Stimulated activated CD8-positive, alpha-beta memory T cell treated with anti-CD3 and anti-CD28 coated beads, Interleukin-15, amount 100 ng/mL, for 48 hours (primary cell): ENCODE measurements around the gene DLGAP1.
"Not testable (repeated sequence)": the region's sequence is repeated elsewhere in the genome, so short reads cannot be mapped to it uniquely, and the experiment has no call there.

ENCODE experiments used
- DNase-seq, 2 donors: peaks; one replicate each; pipeline ENCODE4 v3.0.0-alpha.2; 2020; ENCODE audit warnings: low read depth in 2 of 2

Gene DLGAP1

DNA sequence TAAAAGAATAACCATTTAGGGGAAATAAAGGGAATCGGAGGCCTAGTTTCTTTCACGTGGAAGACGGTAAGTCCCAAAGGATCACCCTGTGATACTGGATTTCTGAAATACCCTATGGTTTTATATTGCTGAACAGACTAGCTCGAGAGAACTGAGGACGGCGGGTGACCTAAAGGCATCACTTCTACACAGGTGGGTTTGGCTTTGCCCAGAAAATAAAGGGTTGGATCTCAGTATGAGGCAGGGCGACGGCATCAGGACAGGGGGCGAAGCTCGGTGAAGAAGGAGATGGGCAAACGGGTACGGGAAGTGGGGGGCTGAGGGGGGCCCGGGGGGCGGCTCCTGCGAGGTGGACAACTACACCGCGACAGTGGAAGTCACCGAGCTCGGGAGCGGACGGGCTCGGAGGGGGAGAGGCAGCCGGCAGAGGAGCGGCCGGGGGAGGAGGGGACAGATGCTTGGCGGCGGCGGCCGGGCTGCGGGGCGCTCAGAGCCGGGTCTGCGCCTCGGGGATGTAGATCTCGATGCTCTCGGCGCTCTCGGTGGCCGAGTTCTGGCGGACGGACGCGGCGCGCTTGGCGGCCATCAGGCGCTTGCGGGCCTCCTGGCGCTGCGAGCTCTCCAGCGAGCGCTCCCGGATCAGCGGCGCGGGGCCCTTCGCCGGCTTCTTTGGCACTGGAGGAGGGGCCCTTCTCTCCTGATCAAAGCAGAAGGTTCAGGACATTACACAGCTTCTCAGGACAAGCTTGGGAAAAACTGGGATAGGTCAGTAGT lies 956.2 kb downstream of the DLGAP1 start:
- no peak for DNase-seq

- no peak for DNase-seq
Measured at GRCh38 chr18:3495691-3496430, 959.2 kb downstream of the DLGAP1 start.

DNA sequence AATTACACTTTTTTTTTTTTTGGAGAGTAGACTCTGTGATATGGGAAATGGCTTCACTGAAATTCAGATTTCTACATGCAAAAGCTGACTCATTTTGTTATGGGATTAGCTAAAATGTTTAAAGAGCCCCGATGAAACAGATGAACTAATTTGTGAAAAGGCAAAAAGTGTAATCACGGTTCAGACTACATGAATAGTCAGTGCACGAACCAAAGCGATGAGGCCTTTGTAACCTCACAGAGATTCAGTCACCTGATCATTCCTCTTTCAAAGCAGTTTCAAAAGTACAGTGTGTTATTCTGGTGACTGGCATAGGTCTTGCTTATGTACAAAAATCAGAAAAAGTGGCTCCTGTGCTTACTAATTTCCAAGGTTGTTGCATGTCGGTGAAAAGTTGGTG lies 960.5 kb downstream of the DLGAP1 start:
- no peak for DNase-seq

DNA sequence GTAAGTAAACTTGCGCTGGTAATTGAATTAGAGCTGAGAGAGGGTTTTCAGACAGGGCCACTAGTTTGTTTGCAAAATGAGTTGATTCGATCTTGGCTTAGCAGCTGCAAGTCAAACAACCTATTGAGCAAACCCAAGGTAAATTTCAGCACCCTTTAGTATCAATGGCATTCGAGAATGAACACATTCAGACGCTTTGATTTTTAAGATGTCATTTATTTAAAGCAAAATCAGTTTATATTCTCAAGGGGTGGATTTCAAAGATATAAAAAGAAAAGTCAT lies 960.9 kb downstream of the DLGAP1 start:
- DNase-seq, result no peak

GRCh38 chr18:3493501-3494244 lies 961.4 kb downstream of the DLGAP1 start:
- DNase-seq, result no peak

DNA sequence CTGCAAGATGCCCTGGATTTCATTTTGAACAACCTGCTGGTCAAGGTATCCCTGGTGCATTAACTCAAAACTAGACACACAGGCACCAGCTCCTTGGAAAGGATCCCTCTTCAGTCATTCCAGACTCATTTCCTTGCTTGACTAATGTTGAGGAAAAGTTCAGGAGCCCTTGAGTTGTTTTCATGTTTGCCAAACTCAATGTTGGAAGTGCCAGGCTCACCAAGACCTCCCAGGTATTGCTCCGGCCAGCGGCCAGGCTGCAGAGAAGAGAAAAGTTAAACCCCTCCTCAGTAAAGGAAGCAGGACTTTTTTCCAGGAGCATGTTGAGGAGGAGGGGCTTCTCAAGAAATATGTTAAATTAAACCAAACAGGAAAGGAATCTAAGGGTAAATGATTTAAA lies 962.4 kb downstream of the DLGAP1 start:
- no peak for DNase-seq

DNA sequence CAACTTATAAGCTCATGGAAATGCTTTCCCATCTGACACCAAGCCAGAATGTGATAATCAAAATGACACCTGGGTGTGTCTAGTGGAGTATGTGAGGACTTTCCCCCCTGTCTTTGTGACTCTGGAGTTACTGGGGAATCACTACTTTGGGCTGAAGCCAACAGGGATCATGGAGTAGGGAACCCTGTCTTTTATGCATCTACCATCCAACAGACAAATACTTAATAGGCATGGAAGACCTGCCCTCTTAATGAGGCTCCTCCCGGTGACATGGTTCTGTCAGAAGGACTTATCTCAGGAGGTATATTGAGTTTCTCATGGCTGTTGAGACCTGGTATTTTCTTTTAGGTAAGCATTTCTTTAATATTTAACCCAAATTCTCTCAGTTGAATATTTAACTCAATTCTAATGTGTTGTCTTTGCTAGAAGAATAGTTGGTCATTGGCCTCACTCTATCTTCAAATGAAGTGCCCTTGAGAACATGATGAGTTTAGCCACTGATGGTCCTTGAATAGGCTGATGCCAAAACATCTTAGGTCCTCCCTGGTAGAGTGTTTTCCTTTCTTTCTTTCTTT lies 963.0 kb downstream of the DLGAP1 start:
- DNase-seq, result no peak

DNA sequence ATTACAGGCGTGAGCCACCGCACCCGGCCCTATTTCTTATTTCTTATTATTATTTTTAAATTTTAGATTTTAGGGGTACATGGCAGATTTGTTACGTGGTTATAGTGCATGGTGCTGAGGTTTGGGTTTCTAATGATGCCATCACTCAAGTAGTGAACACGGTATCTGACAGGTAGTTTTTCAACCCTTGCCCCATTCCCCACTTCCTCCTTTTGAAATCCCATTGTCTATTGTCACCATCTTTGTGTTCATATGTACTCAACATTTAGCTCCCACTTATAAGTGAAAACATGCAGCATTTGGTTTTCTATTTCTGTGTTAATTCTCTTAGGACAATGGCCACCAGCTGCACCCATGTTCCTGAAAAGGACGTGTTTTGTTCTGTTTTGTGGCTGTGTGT lies 965.6 kb downstream of the DLGAP1 start:
- no peak for DNase-seq

DNA sequence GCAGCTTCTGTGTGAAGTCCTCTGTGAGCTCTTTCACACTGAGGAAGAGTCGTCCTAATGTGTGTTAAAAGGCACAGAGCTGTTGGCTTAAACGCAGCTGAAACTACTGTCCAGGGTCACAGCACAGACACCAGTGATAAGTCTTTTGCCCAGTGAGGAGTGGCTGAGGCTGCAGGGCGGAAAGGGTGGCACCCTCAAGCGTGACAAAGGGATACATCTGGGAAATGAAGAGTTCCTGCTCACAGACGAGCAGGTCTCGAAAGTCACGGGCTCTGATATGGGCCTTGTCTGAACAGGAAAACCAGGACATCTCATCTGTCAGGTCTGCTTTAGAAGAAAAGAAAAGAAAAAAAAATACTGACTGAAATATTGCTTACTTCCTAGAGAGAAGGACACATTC lies 968.6 kb downstream of the DLGAP1 start:
- DNase-seq, result no peak

DNA sequence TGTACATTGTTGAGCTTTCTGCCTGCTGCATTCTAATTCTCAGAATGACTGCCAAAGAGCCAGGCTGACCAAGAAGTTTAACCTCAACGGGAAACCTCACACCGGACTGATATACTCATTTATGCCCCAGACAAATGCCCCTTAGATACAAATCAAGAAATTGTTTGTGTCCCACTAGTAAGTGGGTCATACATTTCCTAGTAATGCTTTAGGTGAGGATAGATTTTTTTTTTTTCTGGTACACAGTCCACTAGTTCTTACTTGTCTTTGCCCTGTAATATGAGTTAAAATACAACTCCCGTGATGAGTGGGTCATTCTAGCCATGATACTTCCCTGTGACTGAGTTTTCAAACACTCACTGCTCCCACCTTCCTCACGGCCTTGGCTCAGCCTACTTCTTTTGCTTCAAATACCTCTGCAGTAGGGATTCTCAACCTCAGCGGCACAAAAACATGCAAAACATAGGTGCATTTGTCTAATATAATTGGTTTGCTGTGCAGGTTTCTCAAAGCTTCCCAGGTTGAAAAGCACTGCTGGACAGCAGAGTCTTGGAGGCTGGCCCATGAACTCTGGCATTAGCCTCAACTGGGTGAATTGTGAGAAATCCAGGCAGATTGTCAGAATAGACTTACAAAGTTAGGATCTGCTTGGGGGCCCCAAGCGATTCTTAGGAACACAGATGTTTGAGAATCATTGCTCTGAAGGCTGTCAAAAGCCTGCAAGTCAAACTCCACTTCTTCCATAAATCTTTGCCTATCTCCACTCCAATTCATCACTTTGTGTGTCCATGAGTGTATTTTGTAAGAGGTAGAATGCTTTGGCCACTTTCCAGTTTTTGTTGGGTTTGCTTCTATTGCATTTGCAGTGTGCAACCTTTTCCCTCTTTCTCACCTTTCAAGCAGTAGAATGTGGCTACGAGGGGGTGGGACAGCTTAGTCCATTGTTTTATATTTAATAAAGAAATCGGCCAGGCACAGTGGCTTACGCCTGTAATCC lies 969.7 kb downstream of the DLGAP1 start:
- no peak for DNase-seq

DNA sequence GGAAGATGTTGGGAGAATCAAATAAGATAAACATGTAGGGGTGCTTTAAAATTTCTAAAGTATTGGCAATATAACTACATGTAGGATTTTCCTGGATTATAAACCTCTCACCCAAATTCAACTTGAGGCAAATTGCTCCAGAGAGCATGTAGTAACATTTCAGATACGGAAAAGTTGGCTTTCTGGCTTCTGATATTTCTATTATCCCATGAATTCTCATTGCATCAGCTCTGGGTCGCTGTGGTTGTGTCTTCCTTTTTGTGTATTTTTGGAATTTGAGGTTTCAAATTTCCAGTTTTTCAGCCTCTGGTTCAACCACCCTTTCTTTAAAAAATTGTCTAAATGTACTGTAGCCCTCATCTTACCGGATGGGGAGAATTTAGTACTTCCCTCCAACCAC lies 972.8 kb downstream of the DLGAP1 start:
- DNase-seq, result no peak

DNA sequence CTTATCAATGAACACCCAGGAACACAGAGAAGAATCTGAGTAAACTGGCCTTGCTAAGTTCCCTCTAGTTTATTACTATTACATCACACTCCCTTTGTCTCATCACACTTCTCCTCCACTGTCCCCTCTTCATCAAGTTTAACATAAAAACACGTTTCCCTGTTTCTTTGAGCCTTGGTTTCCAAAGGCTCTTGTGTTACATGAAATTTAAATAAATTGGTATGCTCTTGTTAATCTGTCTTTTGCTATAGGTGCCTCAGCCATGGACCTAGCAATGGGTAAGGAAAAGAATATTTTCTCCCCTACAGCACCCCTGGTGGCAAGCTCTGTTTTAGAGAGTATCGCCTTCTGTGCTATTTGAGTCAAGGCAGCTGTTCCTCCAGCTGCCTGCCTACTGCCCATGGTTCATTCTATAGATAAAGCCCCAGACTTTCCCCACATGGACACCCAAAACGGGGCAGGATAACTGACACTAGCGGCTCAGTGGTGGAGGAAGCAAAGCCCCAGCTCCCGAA lies 973.4 kb downstream of the DLGAP1 start:
- DNase-seq, result no peak

- DNase-seq, result no peak
Measured at GRCh38 chr18:3480827-3481573, 974.1 kb downstream of the DLGAP1 start.

GRCh38 chr18:3479978-3480509 lies 975.1 kb downstream of the DLGAP1 start:
- no peak for DNase-seq

DNA sequence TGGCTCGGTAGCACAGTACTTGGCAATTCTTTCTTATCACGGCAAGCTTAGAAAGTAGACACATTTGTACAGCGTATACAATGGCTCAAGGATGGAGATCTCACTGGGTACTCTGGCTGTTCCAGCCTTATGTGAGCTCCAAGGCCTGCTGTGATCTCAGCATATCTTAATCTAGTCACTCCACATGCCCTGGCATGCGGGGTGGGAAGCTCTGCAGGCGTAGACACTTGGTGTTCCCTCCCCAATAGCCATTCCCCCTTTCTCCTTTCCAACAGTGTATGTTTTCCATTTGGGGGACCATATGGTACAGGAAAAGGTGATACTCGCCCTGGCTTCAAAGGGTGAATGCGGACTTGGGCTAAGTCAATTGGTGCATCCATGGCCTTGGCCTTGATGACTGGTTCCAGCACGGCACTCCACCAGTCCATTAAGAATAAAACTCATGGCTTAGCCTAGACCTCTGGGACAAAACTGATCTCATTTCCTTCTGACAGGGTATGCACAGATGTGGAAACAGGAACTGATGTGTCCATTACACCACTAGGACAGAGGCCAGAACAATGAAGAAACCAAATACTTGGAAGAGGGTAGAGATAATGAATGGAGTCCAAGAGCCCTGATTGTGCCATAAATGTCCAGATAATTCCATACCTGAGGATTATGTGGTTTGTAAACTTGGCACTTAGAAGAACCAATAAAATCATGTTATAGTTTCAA lies 976.7 kb downstream of the DLGAP1 start:
- no peak for DNase-seq

DNA sequence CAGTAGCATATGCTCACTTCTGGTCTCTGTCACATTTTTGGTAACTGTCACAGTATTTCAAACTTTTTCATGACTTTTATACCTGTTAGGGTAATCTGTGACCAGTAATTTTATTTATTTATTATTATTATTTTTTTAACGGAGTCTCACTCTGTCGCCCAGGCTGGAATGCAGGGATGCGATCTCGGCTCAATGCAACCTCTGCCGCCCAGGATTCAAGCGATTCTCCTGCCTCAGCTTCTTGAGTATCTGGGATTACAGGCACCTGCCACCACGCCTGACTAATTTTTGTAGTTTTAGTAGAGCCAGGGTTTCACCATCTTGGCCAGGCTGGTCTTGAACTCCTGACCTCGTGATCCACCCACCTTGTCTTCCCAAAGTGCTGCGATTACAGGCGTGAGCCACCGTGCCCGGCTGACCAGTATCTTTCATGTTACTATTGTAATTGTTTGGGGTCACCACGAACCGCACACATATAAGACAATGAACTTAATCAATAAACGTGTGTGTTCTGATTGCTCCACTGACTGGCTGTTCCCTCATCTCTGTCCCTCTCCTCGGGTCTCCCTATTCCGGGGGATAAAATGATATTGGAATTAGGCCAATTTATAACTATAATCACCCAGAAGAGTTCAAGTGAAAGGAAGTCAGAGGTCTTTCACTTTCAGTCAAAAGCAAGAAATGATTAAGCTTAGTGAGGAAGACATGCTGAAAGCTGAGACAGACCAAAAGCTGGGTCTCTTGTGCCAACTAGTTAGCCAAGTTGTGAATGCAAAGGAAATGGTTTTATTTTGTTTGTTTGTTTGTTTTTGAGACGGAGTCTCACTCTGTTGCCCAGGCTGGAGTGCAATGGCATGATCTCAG lies 982.2 kb downstream of the DLGAP1 start:
- no peak for DNase-seq

GRCh38 chr18:3472121-3472520 lies 983.0 kb downstream of the DLGAP1 start:
- DNase-seq, result not testable (repeated sequence)

DNA sequence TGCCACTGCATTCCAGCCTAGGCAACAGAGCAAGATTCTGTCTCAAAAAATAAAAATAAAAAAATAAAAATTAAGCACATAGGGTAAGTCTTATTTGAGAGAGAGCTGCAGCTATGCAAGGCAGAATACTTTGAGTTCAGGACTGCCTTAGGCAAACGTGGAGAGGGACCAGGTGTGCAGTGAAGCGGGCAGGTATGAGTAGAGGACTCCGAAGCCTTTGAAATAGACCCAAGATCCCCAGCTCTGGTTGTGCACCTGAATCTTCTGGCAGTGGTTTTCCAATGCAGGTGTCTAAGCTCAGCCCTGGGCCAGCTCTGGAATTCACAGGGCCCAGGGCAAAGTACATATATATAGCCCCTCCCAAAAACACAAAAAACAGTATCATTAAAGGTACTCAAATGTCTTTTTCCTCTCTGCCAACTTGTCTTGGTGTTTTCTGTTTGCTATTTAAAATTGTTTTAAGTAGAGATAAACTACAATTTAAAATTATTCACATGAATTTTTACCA lies 983.9 kb downstream of the DLGAP1 start:
- no peak for DNase-seq
